Spleen (tissue), 11 donors: ENCODE results near the gene GPC2. TPM values are rescaled to one million over a fixed set of nuclear protein-coding genes. Genes with fewer than 3 reads are reported as not detected.

Experiments
- DNase-seq: peaks from one replicate; pipeline ENCODE4 v3.0.0-alpha.2; 2020
- H3K27ac ChIP-seq, 8 donors: fragments of 200-600 bp; sonication (generic) in 7 of 8; 1 replicate in 4 of 8; 2 replicates in 4 of 8; pipeline versions ENCODE4 v1.5.0 to v1.8.0; 2016 to 2021; ENCODE audit warnings: inconsistent platforms in 4 of 8, mild to moderate bottlenecking in 4 of 8, moderate library complexity in 1 of 8
- H3K27me3 ChIP-seq, 7 donors: fragments of 200-600 bp; sonication (generic) in 6 of 7; replicated peaks in 1 of 7; 1 replicate in 4 of 7; 2 replicates in 3 of 7; pipeline versions ENCODE4 v1.5.0 to v1.8.0; 2016 to 2021; ENCODE audit warnings: inconsistent platforms in 3 of 7, mild to moderate bottlenecking in 1 of 7
- H3K36me3 ChIP-seq, 6 donors: fragments of 200-600 bp; sonication (generic) in 5 of 6; 1 replicate in 4 of 6; 2 replicates in 2 of 6; pipeline versions ENCODE4 v1.5.0 to v1.8.0; 2016 to 2021; ENCODE audit warnings: inconsistent platforms in 2 of 6
- H3K4me1 ChIP-seq, 6 donors: fragments of 200-600 bp; sonication (generic) in 5 of 6; 1 replicate in 3 of 6; 2 replicates in 3 of 6; pipeline versions ENCODE4 v1.5.0 to v1.8.0; 2016 to 2021; ENCODE audit warnings: inconsistent platforms in 3 of 6
- H3K4me3 ChIP-seq, 8 donors: fragments of 200-600 bp; sonication (generic) in 7 of 8; 1 replicate in 4 of 8; 2 replicates in 4 of 8; pipeline versions ENCODE4 v1.5.0 to v1.8.0; 2016 to 2021; ENCODE audit warnings: inconsistent platforms in 4 of 8, mild to moderate bottlenecking in 4 of 8, moderate library complexity in 2 of 8
- H3K9me3 ChIP-seq, 8 donors: fragments of 200-600 bp; sonication (generic) in 7 of 8; 1 replicate in 4 of 8; 2 replicates in 4 of 8; pipeline versions ENCODE4 v1.5.0 to v1.8.0; 2016 to 2021; ENCODE audit warnings: inconsistent platforms in 4 of 8
- CTCF ChIP-seq, 11 experiments: fragments of 200-600 bp in 7 of 11; fragments of 450-650 bp in 4 of 11; sonication (generic) in 4 of 11; IDR thresholded peaks in 8 of 11; conservative IDR thresholded peaks in 3 of 11; 1 replicate in 7 of 11; 2 replicates in 4 of 11; pipeline versions ENCODE4 v1.4.0 to v1.8.0; 2016 to 2021; ENCODE audit warnings: antibody characterized with exemption in 11 of 11, inconsistent platforms in 4 of 11, mild to moderate bottlenecking in 1 of 11
- POLR2A ChIP-seq, 3 donors: fragments of 450-650 bp; IDR thresholded peaks; one replicate each; pipeline ENCODE4 v1.5.1; 2017; ENCODE audit warnings: antibody characterized with exemption in 3 of 3, mild to moderate bottlenecking in 1 of 3
- POLR2AphosphoS5 ChIP-seq, 3 donors: sonication (generic); formaldehyde crosslinking; IDR thresholded peaks; one replicate each; pipeline ENCODE4 v1.5.1; 2017; ENCODE audit warnings: antibody characterized with exemption in 3 of 3
- WGBS, 5 donors: extraction: QIAGEN DNeasy Blood & Tissue Kit in 3 of 5; methylation state at CpG; one replicate each; pipeline versions ENCODE4 v1.1.5 to v1.1.7; 2013 to 2018; 5-methylcytosine and 5-hydroxymethylcytosine counted together
- intact Hi-C: fragments of 100-400 bp; cut with DNase I; formaldehyde crosslinking; loops from one replicate; pipeline ENCODE4 v1.15.0; 2023; ENCODE audit warnings: low total_unique reads
- polyA plus RNA-seq, 3 donors: library from polyadenylated mRNA; stranded (reverse); fragments of 200-250 nt; gene quantifications; one replicate each; pipeline ENCODE4 v1.2.1, GENCODE V29; 2013
- total RNA-seq, 7 donors: library from RNA; depleted of rRNA in 3 of 7; stranded (reverse); fragments of >200 nt in 3 of 7; fragmentation: NEBNext Ultra II Directional in 4 of 7; extraction: Animal tissue kit (Norgen Biotek cat#: 25700) in 4 of 7; gene quantifications; one replicate each; pipeline versions ENCODE4 v1.1.0 to v1.2.1, GENCODE V29; 2016 to 2021
- donor health status: healthy with polysubstance abuse.
- donor health status: DM: no; HTN: no; CAD: no; lungs with moderate emphysema.
- donor health status: DM: no; HTN: no; CAD: no.
- donor health status: Bipolar disorder and iron deficiency.
- donor health status: healthy.
- donor health status: DM: no; HTN: no; CAD: no.
- donor health status: DM: yes; HTN: yes; CAD: no.

GPC2 gene
- total and polyA plus RNA-seq, 10 donors = 2.1 to 5.3 (median 4.3) TPM

GRCh38 chr7:100167912-100168323 lies 9.3 kb downstream of the GPC2 start:
- intact Hi-C loops = no loop called here
- Histone ChIP-seq H3K4me3 (peak overlapping the region in 7 of 8 donors; percentile 8 to 61 (median 29)), H3K27me3 (peaks cover 0 to 77% (median 37%) of the 10 kb centered on the region in 7 donors), H3K9me3 (no peaks in the 10 kb centered on the region), H3K4me1 (peaks cover 19 to 73% (median 41%) of the 10 kb centered on the region in 6 donors), H3K36me3 (no peaks in the 10 kb centered on the region), H3K27ac (peak overlapping the region in 6 of 8 donors; percentile 32 to 71 (median 62))
- TF ChIP-seq CTCF (IDR thresholded peaks at IDR 0.05 in 8 of 11, conservative IDR thresholded peaks at IDR 0.05 in 3 of 11) = no peak
- no peak for TF ChIP-seq POLR2AphosphoS5 (IDR thresholded peaks at IDR 0.05)
- TF ChIP-seq POLR2A (IDR thresholded peaks at IDR 0.05) = no peak
- WGBS, 5 donors = 2 to 5% (median 3%) methylated on average over 11 of the region's 11 CpGs
- peak; percentile 52 for DNase-seq

- Histone ChIP-seq H3K9me3 (no peaks in the 10 kb centered on the region), H3K27me3 (peaks cover 0 to 72% (median 37%) of the 10 kb centered on the region in 7 donors), H3K36me3 (no peaks in the 10 kb centered on the region), H3K27ac (peak overlapping the region in 2 of 8 donors; percentile 28 to 71), H3K4me1 (peaks cover 19 to 75% (median 41%) of the 10 kb centered on the region in 6 donors), H3K4me3 (peak overlapping the region in 2 of 8 donors; percentile 40 to 61)
- intact Hi-C loops = no loop called here
- TF ChIP-seq CTCF (IDR thresholded peaks at IDR 0.05 in 8 of 11, conservative IDR thresholded peaks at IDR 0.05 in 3 of 11) (no peak), POLR2AphosphoS5 (IDR thresholded peaks at IDR 0.05) (peak in 1 of 3 donors; percentile 18)
- peak; percentile 56 for DNase-seq
- 21 to 35% (median 27%) methylated on average over 14 of the region's 14 CpGs for WGBS, 5 donors
Measured at GRCh38 chr7:100166970-100167911, 9.9 kb downstream of the GPC2 start.

- Histone ChIP-seq H3K9me3 (no peaks in the 10 kb centered on the region), H3K27ac (peak overlapping the region in 2 of 8 donors; percentile 28 to 38), H3K4me3 (no peak overlapping the region), H3K36me3 (no peaks in the 10 kb centered on the region), H3K27me3 (peaks cover 0 to 64% (median 31%) of the 10 kb centered on the region in 7 donors), H3K4me1 (peaks cover 16 to 67% (median 34%) of the 10 kb centered on the region in 6 donors)
- intact Hi-C loops = no loop called here
- TF ChIP-seq POLR2A (IDR thresholded peaks at IDR 0.05) = no peak
- no peak for TF ChIP-seq CTCF (IDR thresholded peaks at IDR 0.05 in 8 of 11, conservative IDR thresholded peaks at IDR 0.05 in 3 of 11)
- no peak for TF ChIP-seq POLR2AphosphoS5 (IDR thresholded peaks at IDR 0.05)
- no peak for DNase-seq
- 65 to 74% (median 69%) methylated on average over 16 of the region's 16 CpGs for WGBS, 5 donors
Measured at GRCh38 chr7:100166317-100166940, 10.8 kb downstream of the GPC2 start.
